ENCODE measurements around the gene UQCR11.

- TF ChIP-seq CTCF (conservative IDR thresholded peaks at IDR 0.05 in 1 of 2, IDR thresholded peaks at IDR 0.05 in 1 of 2; ENCODE audit: extremely low read depth in 1 of 2, insufficient read depth in 1 of 2, low read depth in 1 of 2, low read length in 2 of 2), result no peak
- no peak for TF ChIP-seq EZH2 (IDR thresholded peaks at IDR 0.05; ENCODE audit: borderline replicate concordance, low read length)
These were observed 24.8 kb upstream of the UQCR11 start for GRCh38 chr19:1630012-1630411.

All from mammary epithelial cell (primary cell).